GM12892 (cell line): ENCODE data around the gene FAM228B.

Experiments
- POLR2A ChIP-seq: IDR thresholded peaks from 2 replicates; pipeline ENCODE4 v1.6.1; 2011; ENCODE audit warnings: low read depth, low read length, control low read depth
- POLR2AphosphoS5 ChIP-seq: IDR thresholded peaks from 2 replicates; pipeline ENCODE4 v1.6.1; 2011; ENCODE audit warnings: low read depth, low read length, control low read depth
- TAF1 ChIP-seq: IDR thresholded peaks from 2 replicates; pipeline ENCODE4 v1.6.1; 2011; ENCODE audit warnings: low read depth, mild to moderate bottlenecking, control low read depth, low read length, borderline replicate concordance

- TF ChIP-seq TAF1 (no peak), POLR2AphosphoS5 (no peak), POLR2A (no peak)
Observed at GRCh38 chr2:24163186-24163585, 39.9 kb downstream of the FAM228B start.
